G401 (cell line): ENCODE data around the gene HINT1. TPM values are rescaled to one million over a fixed set of nuclear protein-coding genes. Genes with fewer than 3 reads are reported as not detected.
"Not testable (repeated sequence)": the region's sequence is repeated elsewhere in the genome, so short reads cannot be mapped to it uniquely, and the experiment has no call there.

Experiments
- DNase-seq: peaks from one replicate; pipeline ENCODE4 v3.0.0-alpha.2; 2015; ENCODE audit warnings: low spot score
- in situ Hi-C: cut with HindIII; loops from 2 replicates; pipeline ENCODE4 v1.10.0; 2016; ENCODE audit warnings: low sequenced_read_pairs, mixed read lengths
- total RNA-seq: library from RNA; depleted of rRNA; stranded (reverse); fragments of >200 nt; shearing (Covaris generic); gene quantifications from 2 replicates; pipeline ENCODE4 v1.2.3, GENCODE V29; 2014; rRNA removed

The HINT1 gene
- total RNA-seq: 187 and 227 TPM in 2 replicates

GRCh38 chr5:131165119-131165727 is at the start of gene HINT1:
TSS of gene HINT1 (minus strand) at chr5:131165256. CDS start at chr5:131165205, 51 bp downstream.
- peak; percentile 90 for DNase-seq
- in situ Hi-C loops: no loop called here

DNA sequence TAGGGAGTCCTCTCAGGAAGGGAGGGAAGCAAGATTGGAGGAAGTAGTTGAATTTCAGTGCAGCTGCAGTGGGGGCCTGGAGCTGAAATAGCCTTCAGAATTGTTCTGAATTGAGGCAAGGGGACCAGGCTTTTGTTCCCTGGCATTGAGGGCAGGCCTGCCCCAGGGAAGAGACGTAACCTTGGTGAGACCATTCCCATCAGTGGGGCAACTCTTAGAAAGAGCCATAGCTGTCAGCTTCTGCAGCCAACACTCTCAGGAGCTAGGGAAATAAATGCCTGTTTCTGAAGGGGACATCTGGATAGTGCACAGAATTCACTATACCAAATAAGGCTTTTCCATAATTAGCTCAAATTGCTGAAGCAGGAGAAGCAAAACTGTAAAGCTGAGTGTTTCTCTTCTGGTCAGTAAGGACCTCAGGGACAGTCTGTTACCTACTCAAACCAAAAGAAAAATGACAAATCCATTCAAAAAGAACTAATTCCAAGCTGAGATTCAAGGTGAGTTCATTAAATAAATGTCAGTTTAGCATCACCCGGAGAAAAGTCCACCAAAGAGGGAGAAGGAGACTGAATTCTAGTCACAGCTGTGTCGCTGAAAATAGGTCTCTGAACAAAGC is 49.7 kb upstream of the HINT1 start:
- in situ Hi-C loops: no loop called here
- DNase-seq: no peak

DNA sequence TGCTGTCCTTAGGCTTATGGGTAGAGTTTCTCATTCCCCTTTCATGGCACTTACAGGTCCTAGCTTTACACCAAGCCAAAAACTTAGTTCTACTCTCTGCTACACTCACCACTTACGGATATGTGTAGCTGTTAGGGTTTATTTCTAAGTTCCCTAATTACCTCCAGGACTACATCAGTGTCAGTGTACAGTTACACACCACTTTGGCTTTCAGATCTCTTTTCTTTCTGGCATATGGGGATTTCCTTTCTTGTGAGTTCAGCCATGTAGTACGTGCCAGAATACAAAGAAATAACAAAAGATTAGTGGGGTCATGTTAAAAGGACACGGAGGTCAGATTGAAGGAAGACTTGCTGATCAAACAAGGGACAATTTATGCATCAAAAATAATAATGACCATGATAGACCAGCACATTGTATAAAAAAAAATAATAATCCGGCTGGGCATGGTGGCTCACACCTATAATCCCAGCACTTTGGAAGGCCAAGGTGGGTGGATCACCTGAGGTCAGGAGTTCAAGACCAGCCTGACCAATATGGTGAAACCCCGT is 47.5 kb upstream of the HINT1 start:
- in situ Hi-C loops: no loop called here

DNA sequence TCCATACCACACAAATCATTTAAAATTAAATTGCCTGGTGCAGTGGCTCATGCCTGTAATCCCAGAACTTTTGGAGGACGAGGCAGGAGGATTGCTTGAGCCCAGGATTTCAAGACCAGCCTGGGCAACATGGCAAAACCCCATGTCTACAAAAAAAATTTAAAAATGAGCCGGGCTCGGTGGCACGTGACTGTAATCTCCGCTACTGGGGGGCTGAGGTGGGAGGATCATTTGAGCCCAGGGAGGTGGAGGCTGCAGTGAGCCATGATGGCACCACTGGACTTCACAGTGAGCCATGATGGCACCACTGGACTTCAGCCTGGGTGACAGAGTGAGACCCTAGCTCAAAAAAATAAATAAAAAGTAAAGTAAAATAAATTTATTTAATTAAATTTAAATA is 46.6 kb upstream of the HINT1 start:
- in situ Hi-C loops: no loop called here

More for the DNA sequence above, 47.5 kb upstream of the HINT1 start:
- DNase-seq: no peak

GRCh38 chr5:131210151-131210510 is 45.1 kb upstream of the HINT1 start:
- DNase-seq: no peak
- in situ Hi-C loops: no loop called here

More for the DNA sequence above, 46.6 kb upstream of the HINT1 start:
- DNase-seq: no peak

- no peak for DNase-seq
- in situ Hi-C loops: no loop called here
Observed at GRCh38 chr5:131209506-131210150, 44.6 kb upstream of the HINT1 start.

GRCh38 chr5:131209175-131209505 is 44.1 kb upstream of the HINT1 start:
- in situ Hi-C loops: no loop called here

DNA sequence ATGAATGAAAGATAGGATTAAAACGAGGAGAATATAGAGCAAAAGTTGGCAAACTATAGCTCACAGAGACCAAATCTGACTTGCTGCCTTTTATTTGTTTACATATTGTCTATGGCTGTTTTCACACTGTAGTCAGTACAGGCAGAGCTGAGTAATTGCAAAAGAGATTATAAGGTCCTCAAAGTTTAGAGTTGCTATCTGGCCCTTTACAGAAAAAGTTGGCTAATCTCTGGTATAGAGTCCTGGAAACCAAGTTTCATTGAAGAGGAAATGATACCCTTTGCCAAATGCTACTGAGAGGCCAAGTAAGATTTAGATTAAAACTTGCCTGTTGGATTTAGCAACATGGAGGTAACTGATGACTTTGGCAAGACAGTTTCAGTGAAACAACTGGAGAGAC is 41.7 kb upstream of the HINT1 start:
- no peak for DNase-seq
- in situ Hi-C loops: no loop called here

More at GRCh38 chr5:131209175-131209505, 44.1 kb upstream of the HINT1 start:
- DNase-seq: no peak

DNA sequence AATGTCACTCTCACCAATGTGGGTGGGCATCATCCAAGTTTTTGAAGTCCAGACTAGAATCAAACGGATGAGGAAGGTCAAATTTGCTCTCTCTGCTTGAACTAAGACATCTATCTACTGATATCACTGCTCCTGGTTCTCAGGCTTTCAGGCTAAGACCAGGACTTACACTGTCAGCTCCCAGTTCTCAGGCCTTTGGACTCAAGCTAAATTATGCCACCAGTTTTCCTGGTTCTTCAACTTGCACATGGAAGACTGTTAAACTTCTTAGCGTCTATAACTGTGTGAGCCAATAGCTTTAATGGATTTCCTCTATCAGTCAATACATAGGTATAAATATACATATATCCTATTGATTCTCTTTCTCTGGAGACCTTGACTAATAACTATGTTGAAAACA is 41.0 kb upstream of the HINT1 start:
- no peak for DNase-seq
- in situ Hi-C loops: no loop called here

- DNase-seq: no peak
- in situ Hi-C loops: no loop called here
Observed at GRCh38 chr5:131204964-131205363, 39.9 kb upstream of the HINT1 start.

DNA sequence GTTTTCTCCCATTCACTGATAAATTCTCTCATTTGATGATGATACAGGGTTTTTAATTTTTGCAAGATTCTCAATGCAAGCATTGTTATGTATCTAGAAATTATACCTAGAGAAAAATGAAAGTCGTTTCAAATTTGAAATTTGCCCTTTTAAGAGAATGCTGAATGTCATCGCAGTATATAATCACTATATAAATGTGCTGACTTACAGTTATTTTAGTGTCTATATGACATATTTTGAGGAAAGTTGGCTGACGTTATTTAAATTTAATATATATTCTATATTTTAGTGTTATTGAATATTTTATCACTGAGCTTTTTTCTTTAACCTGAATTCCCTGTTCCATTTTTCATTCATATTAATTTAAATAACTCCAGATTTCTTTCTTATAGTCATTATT is 35.5 kb upstream of the HINT1 start:
- DNase-seq: no peak
- in situ Hi-C loops: no loop called here

DNA sequence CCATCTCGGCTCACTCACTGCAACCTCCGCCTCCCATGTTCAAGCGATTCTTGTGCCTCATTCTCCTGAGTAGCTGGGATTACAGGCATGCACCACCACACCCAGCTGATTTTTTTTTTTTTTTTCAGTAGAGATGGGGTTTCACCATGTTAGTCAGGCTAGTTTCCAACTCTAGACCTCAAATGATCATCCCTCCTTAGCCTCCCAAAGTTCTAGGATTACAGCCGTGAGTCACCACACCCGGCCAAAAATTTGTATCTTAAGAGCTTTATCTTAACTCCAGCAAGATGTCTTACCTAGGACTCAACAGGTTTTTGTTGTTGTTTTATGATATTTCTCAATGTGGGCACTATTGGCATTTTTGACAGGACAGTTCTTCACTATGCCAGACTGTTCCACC is 33.6 kb upstream of the HINT1 start:
- in situ Hi-C loops: no loop called here
- DNase-seq: no peak

GRCh38 chr5:131196331-131196730 is 31.3 kb upstream of the HINT1 start:
- no peak for DNase-seq
- in situ Hi-C loops: no loop called here

DNA sequence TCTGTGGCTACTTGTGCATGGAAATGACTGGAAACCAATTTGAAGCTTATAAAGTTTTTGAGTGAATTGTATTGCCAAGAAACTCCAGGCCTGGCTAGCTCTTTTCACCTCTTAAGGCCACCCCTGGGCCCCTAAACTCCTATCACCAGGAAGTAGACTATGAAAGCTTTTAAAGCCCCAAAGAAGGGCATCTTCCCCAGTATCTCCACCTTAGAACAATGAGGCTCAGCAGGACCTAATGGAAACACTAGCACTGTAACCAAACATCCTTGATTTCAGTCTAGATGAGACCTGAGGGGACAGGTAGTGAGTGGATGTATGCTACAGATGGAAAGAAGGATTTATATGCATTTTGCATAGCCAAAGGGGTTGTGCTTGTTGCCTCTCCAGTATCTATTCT is 30.6 kb upstream of the HINT1 start:
- in situ Hi-C loops: no loop called here
- no peak for DNase-seq

GRCh38 chr5:131194725-131195124 is 29.7 kb upstream of the HINT1 start:
- in situ Hi-C loops: no loop called here
- no peak for DNase-seq

DNA sequence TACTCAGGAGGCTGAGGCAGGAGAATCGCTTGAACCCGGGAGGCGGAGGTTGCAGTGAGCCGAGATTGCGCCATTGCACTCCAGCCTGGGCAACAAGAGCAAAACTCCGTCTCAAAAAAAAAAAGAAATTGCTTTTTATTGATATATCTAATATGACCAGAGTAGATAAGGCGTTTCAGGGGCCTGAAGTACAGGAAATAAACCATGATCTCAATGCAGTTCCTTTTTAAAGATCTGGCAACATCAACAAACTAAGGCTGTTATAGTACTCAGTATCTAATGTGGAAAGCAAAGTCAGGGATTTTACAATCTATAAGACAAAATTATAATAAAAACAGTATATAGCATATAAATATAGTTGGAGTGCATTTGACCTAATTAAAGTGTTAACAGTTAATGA is 28.8 kb upstream of the HINT1 start:
- DNase-seq, in situ Hi-C loops: not testable (repeated sequence)

DNA sequence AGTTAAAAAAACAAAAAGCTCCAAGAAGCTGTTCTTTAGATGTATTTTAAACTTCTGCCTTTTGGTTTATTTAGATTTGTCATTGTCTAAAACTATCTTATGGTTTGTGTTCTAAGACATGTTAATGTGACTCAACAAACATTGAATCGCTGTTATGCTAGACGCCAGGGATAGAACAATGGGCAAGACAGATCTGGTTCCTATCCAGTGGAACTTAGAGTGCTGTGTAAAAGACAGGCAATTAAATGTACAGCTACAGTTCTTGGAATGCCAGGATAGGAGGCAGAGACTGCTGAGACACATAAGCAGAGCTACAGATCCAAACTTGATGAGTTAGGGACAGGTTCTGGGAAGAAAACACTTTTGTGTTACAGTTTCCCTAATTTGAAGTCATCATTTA is 28.1 kb upstream of the HINT1 start:
- no peak for DNase-seq
- in situ Hi-C loops: no loop called here

DNA sequence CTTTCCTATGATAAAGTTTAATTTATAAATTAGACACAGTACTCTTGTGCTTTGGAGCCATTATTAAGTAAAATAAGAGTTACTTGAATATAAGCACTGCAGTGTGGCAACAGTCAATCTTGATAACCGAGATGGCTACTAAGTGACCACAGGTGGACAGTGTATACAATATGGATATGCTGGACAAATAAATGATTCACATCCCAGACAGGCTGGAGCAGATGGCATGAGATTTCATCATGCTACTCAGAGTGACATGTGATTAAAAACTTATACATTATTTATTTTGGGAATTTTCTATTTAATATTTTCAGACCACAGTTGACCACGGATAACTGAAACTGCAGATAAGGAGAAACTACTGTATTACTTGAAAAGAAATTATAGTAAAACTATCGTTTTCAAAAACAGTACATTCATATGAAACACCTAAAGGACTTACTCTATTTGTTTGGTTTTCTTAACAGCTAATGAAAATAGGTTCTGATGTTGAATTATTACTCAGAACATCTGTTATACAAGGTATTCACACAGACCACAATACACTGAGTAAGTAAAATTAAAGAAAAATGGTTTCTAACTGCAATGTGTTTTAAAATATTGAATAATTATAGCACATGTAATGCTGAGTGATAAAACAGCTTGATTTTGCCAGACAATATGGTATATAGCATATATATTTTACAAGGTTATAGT is 21.7 kb upstream of the HINT1 start:
- in situ Hi-C loops: no loop called here
- DNase-seq: no peak

GRCh38 chr5:131185523-131186104 is 20.6 kb upstream of the HINT1 start:
- DNase-seq: no peak
- in situ Hi-C loops: no loop called here

GRCh38 chr5:131182839-131183238 is 17.8 kb upstream of the HINT1 start:
- in situ Hi-C loops: no loop called here
- DNase-seq: no peak
